Natural killer cell (primary cell): ENCODE measurements around the gene SART1. TPM values are rescaled to one million over a fixed set of nuclear protein-coding genes. Genes with fewer than 3 reads are reported as not detected.

Experiments used
- ATAC-seq, 3 donors: fragments of 150-1000 bp in 2 of 3; fragments of 200-7000 bp in 1 of 3; cut with Tn5 transposase; 1 replicate in 1 of 3; 2 replicates in 2 of 3; pipeline ENCODE4 v1.10.0; 2021; ENCODE audit warnings: mild to moderate bottlenecking in 2 of 3, moderate library complexity in 2 of 3
- DNase-seq, 2 donors: peaks; one replicate each; pipeline versions ENCODE4 v3.0.0 to v3.0.0-alpha.2; 2013 to 2021; ENCODE audit warnings: mixed read lengths in 1 of 2
- H3K27ac ChIP-seq: one replicate; pipeline ENCODE4 v1.5.1; 2013; ENCODE audit warnings: mild to moderate bottlenecking, low read length
- H3K27me3 ChIP-seq: one replicate; pipeline ENCODE4 v1.6.1; 2013; ENCODE audit warnings: low read length; ENCODE audit not compliant: control insufficient read depth, insufficient read depth
- H3K36me3 ChIP-seq: one replicate; pipeline ENCODE4 v1.6.1; 2013; ENCODE audit warnings: low read length; ENCODE audit not compliant: control insufficient read depth, insufficient read depth
- H3K4me1 ChIP-seq: one replicate; pipeline ENCODE4 v1.6.1; 2013; ENCODE audit warnings: low read length; ENCODE audit not compliant: control insufficient read depth, insufficient read depth
- H3K4me3 ChIP-seq: one replicate; pipeline ENCODE4 v1.5.1; 2013; ENCODE audit warnings: low read length
- H3K9me3 ChIP-seq: one replicate; pipeline ENCODE4 v1.6.1; 2013; ENCODE audit warnings: low read length; ENCODE audit not compliant: control insufficient read depth, insufficient read depth
- H3K27ac Mint-ChIP-seq, 2 donors: one replicate each; pipeline ENCODE4 v1.8.0; 2022; ENCODE audit warnings: mild to moderate bottlenecking in 2 of 2, mixed read lengths in 2 of 2, moderate library complexity in 1 of 2
- H3K27me3 Mint-ChIP-seq, 2 donors: one replicate each; pipeline ENCODE4 v1.8.0; 2022; ENCODE audit warnings: low read depth in 2 of 2, mixed read lengths in 2 of 2
- H3K36me3 Mint-ChIP-seq: one replicate; pipeline ENCODE4 v1.8.0; 2022; ENCODE audit warnings: mixed read lengths
- H3K4me1 Mint-ChIP-seq, 2 donors: one replicate each; pipeline ENCODE4 v1.8.0; 2022; ENCODE audit warnings: mixed read lengths in 2 of 2
- H3K4me3 Mint-ChIP-seq: one replicate; pipeline ENCODE4 v1.8.0; 2022; ENCODE audit warnings: mild to moderate bottlenecking, moderate library complexity, mixed read lengths
- H3K9me3 Mint-ChIP-seq, 2 donors: one replicate each; pipeline ENCODE4 v1.8.0; 2022; ENCODE audit warnings: mixed read lengths in 2 of 2
- WGBS: methylation state at CpG from one replicate; pipeline ENCODE4 v1.1.7; 2013; ENCODE audit warnings: missing lambda C conversion rate; ENCODE audit not compliant: insufficient coverage; 5-methylcytosine and 5-hydroxymethylcytosine counted together
- intact Hi-C: fragments of 100-400 bp; cut with micrococcal nuclease; formaldehyde crosslinking; loops from one replicate; pipeline ENCODE4 v1.14.2; 2022
- total RNA-seq, 4 donors: library from RNA; stranded (reverse); fragments of 120-200 nt in 1 of 4; gene quantifications; one replicate each; pipeline versions ENCODE4 v1.2.3 to v1.2.4, GENCODE V29; 2013 to 2022
- TF ChIP-seq, protein P1 (sequence below): fragments of 200-600 bp; IDR thresholded peaks from one replicate; pipeline ENCODE4 v1.8.0; 2022; ENCODE audit warnings: antibody characterized with exemption

Gene SART1
- total RNA-seq, 3 donors from 2014 or later (not counting 1 experiment from before 2014, with no cell fraction given), result 103 to 123 (median 115) TPM

DNA sequence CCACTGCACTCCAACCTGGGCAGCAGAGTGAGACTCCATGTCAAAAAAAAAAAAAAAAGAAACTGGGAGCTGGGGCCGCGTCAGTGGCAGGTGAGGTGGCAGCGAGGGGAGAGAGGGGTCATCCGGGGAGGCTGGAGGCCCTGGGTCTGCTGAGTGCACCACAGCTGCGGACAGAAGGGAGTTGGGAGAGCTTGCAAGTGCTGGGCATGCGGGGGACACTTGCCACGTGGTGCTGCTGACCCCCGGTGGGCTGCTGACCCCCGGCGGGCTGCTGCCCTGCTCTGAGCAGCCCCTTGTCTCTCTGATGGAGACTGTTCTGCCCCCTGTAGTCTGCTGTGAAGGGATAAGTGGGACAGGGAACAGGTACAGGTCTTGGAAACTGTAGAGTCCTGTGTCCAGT is 39.7 kb upstream of the SART1 start:
- WGBS, result 97% methylated on average over 10 of the region's 10 CpGs
- no peak overlapping the region for H3K27ac Mint-ChIP-seq

DNA sequence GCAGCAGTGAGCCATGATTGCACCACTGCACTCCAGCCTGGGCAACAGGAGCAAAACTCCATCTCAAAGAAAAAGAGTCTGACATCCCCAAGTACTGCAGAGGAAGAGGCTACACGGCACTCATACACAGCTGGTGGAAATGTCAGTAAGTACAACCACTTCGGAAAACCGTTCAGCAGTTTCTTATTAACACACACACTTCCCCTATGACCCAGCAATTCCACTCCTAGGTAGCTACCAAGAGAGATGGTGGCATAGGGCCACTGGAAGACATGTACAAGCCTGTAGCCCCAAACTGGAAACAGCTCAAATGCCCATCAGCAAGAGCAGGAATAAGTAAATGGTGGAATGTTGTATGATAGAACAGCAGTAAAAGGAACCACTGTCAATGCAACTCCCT is 39.0 kb upstream of the SART1 start:
- Histone ChIP-seq H3K27ac (no peak overlapping the region), H3K4me1 (peaks cover 42% of the 10 kb centered on the region), H3K4me3 (no peak overlapping the region), H3K27me3 (no peaks in the 10 kb centered on the region), H3K9me3 (no peaks in the 10 kb centered on the region), H3K36me3 (peaks cover 32% of the 10 kb centered on the region)
- Mint-ChIP-seq H3K4me3 (no peak overlapping the region), H3K27me3 (no peaks in the 10 kb centered on the region), H3K27ac (no peak overlapping the region), H3K36me3 (no peaks in the 10 kb centered on the region), H3K9me3 (no peaks in the 10 kb centered on the region), H3K4me1 (peaks cover 18 to 31% of the 10 kb centered on the region in 2 donors)
- TF ChIP-seq, protein P1, sequence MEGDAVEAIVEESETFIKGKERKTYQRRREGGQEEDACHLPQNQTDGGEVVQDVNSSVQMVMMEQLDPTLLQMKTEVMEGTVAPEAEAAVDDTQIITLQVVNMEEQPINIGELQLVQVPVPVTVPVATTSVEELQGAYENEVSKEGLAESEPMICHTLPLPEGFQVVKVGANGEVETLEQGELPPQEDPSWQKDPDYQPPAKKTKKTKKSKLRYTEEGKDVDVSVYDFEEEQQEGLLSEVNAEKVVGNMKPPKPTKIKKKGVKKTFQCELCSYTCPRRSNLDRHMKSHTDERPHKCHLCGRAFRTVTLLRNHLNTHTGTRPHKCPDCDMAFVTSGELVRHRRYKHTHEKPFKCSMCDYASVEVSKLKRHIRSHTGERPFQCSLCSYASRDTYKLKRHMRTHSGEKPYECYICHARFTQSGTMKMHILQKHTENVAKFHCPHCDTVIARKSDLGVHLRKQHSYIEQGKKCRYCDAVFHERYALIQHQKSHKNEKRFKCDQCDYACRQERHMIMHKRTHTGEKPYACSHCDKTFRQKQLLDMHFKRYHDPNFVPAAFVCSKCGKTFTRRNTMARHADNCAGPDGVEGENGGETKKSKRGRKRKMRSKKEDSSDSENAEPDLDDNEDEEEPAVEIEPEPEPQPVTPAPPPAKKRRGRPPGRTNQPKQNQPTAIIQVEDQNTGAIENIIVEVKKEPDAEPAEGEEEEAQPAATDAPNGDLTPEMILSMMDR, result no peak
- no peak for ATAC-seq
- no peak for DNase-seq
- intact Hi-C loops, result no loop called here
- WGBS, result 67% methylated on average over 3 of the region's 3 CpGs

More for the DNA sequence above, 39.7 kb upstream of the SART1 start:
- intact Hi-C loops, result no loop called here
- DNase-seq (no peak), ATAC-seq (no peak)
- H3K27me3 ChIP-seq, result no peaks in the 10 kb centered on the region
- no peak overlapping the region for H3K4me3 ChIP-seq
- no peaks in the 10 kb centered on the region for H3K9me3 ChIP-seq
- Mint-ChIP-seq H3K9me3 (no peaks in the 10 kb centered on the region), H3K36me3 (no peaks in the 10 kb centered on the region), H3K4me1 (peaks cover 15 to 31% of the 10 kb centered on the region in 2 donors), H3K27me3 (no peaks in the 10 kb centered on the region), H3K4me3 (no peak overlapping the region)
- peaks cover 42% of the 10 kb centered on the region for H3K4me1 ChIP-seq
- peaks cover 35% of the 10 kb centered on the region for H3K36me3 ChIP-seq
- H3K27ac ChIP-seq, result no peak overlapping the region
- TF ChIP-seq, protein P1, result no peak

GRCh38 chr11:65925397-65925796 is 36.1 kb upstream of the SART1 start:
- WGBS, result 100% methylated on average over 1 of the region's 2 CpGs
- H3K27me3 ChIP-seq, result no peaks in the 10 kb centered on the region

More at GRCh38 chr11:65925397-65925796, 36.1 kb upstream of the SART1 start:
- intact Hi-C loops, result no loop called here
- Mint-ChIP-seq H3K36me3 (no peaks in the 10 kb centered on the region), H3K27me3 (no peaks in the 10 kb centered on the region), H3K9me3 (no peaks in the 10 kb centered on the region), H3K27ac (peak overlapping the region in 1 of 2 donors; percentile 23), H3K4me1 (peaks cover 29 to 41% of the 10 kb centered on the region in 2 donors), H3K4me3 (no peak overlapping the region)
- H3K4me1 ChIP-seq, result peaks cover 43% of the 10 kb centered on the region
- ATAC-seq (no peak), DNase-seq (no peak)
- TF ChIP-seq, protein P1, result no peak
- H3K36me3 ChIP-seq, result peaks cover 32% of the 10 kb centered on the region
- H3K4me3 ChIP-seq, result no peak overlapping the region
- no peak overlapping the region for H3K27ac ChIP-seq
- H3K9me3 ChIP-seq, result no peaks in the 10 kb centered on the region
